Measurements from ENCODE around the gene MS4A4E.
"Not testable (repeated sequence)": the region's sequence is repeated elsewhere in the genome, so short reads cannot be mapped to it uniquely, and the experiment has no call there.

Gene MS4A4E

GRCh38 chr11:60206616-60207015 is 36.3 kb downstream of the MS4A4E start:
- H3K4me3 ChIP-seq (ENCODE audit: low read depth, low read length) = no peak overlapping the region
- no peak for TF ChIP-seq CTCF (IDR thresholded peaks at IDR 0.05; ENCODE audit: low read depth, low read length)

- no peak overlapping the region for H3K4me3 ChIP-seq (ENCODE audit: low read depth, low read length)
- no peak for TF ChIP-seq CTCF (IDR thresholded peaks at IDR 0.05; ENCODE audit: low read depth, low read length)
These were observed 38.0 kb downstream of the MS4A4E start for GRCh38 chr11:60204922-60205321.

GRCh38 chr11:60201334-60201733 is 41.6 kb downstream of the MS4A4E start:
- not testable (repeated sequence) for H3K4me3 ChIP-seq (ENCODE audit: low read depth, low read length)

GRCh38 chr11:60197442-60197841 is 45.5 kb downstream of the MS4A4E start:
- no peak overlapping the region for H3K4me3 ChIP-seq (ENCODE audit: low read depth, low read length)
- no peak for TF ChIP-seq CTCF (IDR thresholded peaks at IDR 0.05; ENCODE audit: low read depth, low read length)

- no peak overlapping the region for H3K4me3 ChIP-seq (ENCODE audit: low read depth, low read length)
These were observed 47.0 kb downstream of the MS4A4E start for GRCh38 chr11:60195923-60196368.

GRCh38 chr11:60194511-60194910 is 48.4 kb downstream of the MS4A4E start:
- H3K4me3 ChIP-seq (ENCODE audit: low read depth, low read length) = no peak overlapping the region
- no peak for TF ChIP-seq CTCF (IDR thresholded peaks at IDR 0.05; ENCODE audit: low read depth, low read length)

More at GRCh38 chr11:60195923-60196368, 47.0 kb downstream of the MS4A4E start:
- TF ChIP-seq CTCF (IDR thresholded peaks at IDR 0.05; ENCODE audit: low read depth, low read length) = no peak

- H3K4me3 ChIP-seq (ENCODE audit: low read depth, low read length) = no peak overlapping the region
- TF ChIP-seq CTCF (IDR thresholded peaks at IDR 0.05; ENCODE audit: low read depth, low read length) = peak; percentile 57
These were observed 49.1 kb downstream of the MS4A4E start for GRCh38 chr11:60193687-60194433.

GRCh38 chr11:60192564-60192963 is 50.4 kb downstream of the MS4A4E start:
- H3K4me3 ChIP-seq (ENCODE audit: low read depth, low read length) = not testable (repeated sequence)

GRCh38 chr11:60188481-60188880 is 54.5 kb downstream of the MS4A4E start:
- H3K4me3 ChIP-seq (ENCODE audit: low read depth, low read length) = not testable (repeated sequence)

- not testable (repeated sequence) for H3K4me3 ChIP-seq (ENCODE audit: low read depth, low read length)
These were observed 56.8 kb downstream of the MS4A4E start for GRCh38 chr11:60186128-60186527.

- not testable (repeated sequence) for H3K4me3 ChIP-seq (ENCODE audit: low read depth, low read length)
These were observed 57.5 kb downstream of the MS4A4E start for GRCh38 chr11:60185512-60185827.

Data from WI38 (cell line).